SK-N-SH treated with all-trans-retinoic acid at 6 μM for 48 hours (cell line): Measurements from ENCODE around the gene MEIS2.

Source experiments
- ESRRG ChIP-seq: fragments of 250-450 bp; sonication (Bioruptor Pico); IDR thresholded peaks from 2 replicates; pipeline ENCODE4 v1.6.1; 2021; ENCODE audit warnings: mild to moderate bottlenecking
- GLIS3 ChIP-seq: fragments of 250-450 bp; sonication (Bioruptor Pico); IDR thresholded peaks from 2 replicates; pipeline ENCODE4 v1.5.0; 2020; ENCODE audit warnings: mild to moderate bottlenecking, moderate library complexity
- ISL1 ChIP-seq: fragments of 250-450 bp; sonication (Bioruptor Pico); IDR thresholded peaks from 2 replicates; pipeline ENCODE4 v2.1.2; 2022; ENCODE audit warnings: mild to moderate bottlenecking, moderate library complexity
- OSR1 ChIP-seq: fragments of 250-450 bp; sonication (Bioruptor Pico); IDR thresholded peaks from 2 replicates; pipeline ENCODE4 v1.8.0; 2022; ENCODE audit warnings: moderate library complexity, mild to moderate bottlenecking, inconsistent platforms
- PPARA ChIP-seq: fragments of 250-450 bp; sonication (Bioruptor Pico); IDR thresholded peaks from 2 replicates; pipeline ENCODE4 v1.5.0; 2020; ENCODE audit warnings: mild to moderate bottlenecking, borderline replicate concordance
- RARB ChIP-seq: fragments of 250-450 bp; sonication (Bioruptor Pico); IDR thresholded peaks from 2 replicates; pipeline ENCODE4 v1.8.0; 2021; ENCODE audit warnings: mild to moderate bottlenecking, moderate library complexity
- TOX ChIP-seq: fragments of 250-450 bp; sonication (Bioruptor Pico); IDR thresholded peaks from 2 replicates; pipeline ENCODE4 v1.8.0; 2021; ENCODE audit warnings: mild to moderate bottlenecking, moderate library complexity, borderline replicate concordance
- ZFP3 ChIP-seq: fragments of 250-450 bp; sonication (Bioruptor Pico); IDR thresholded peaks from 2 replicates; pipeline ENCODE4 v1.5.0; 2020; ENCODE audit warnings: mild to moderate bottlenecking, moderate library complexity
- ZFP30 ChIP-seq: fragments of 450-650 bp; formaldehyde crosslinking; IDR thresholded peaks from 2 replicates; pipeline ENCODE4 v1.5.0; 2022; ENCODE audit warnings: mild to moderate bottlenecking, moderate library complexity
- ZNF565 ChIP-seq: fragments of 450-650 bp; formaldehyde crosslinking; conservative IDR thresholded peaks from 2 replicates; pipeline ENCODE4 v1.5.0; 2020; ENCODE audit warnings: low read depth, mild to moderate bottlenecking, moderate library complexity
- TF ChIP-seq, protein P1 (sequence below): fragments of 250-450 bp; sonication (Bioruptor Pico); IDR thresholded peaks from 2 replicates; pipeline ENCODE4 v1.8.0; 2021; ENCODE audit warnings: low read depth, mild to moderate bottlenecking, moderate library complexity, borderline replicate concordance
- TF ChIP-seq, protein P2 (sequence below): fragments of 250-450 bp; sonication (Bioruptor Pico); IDR thresholded peaks from 2 replicates; pipeline ENCODE4 v1.8.0; 2020; ENCODE audit warnings: mild to moderate bottlenecking, moderate library complexity, borderline replicate concordance

DNA sequence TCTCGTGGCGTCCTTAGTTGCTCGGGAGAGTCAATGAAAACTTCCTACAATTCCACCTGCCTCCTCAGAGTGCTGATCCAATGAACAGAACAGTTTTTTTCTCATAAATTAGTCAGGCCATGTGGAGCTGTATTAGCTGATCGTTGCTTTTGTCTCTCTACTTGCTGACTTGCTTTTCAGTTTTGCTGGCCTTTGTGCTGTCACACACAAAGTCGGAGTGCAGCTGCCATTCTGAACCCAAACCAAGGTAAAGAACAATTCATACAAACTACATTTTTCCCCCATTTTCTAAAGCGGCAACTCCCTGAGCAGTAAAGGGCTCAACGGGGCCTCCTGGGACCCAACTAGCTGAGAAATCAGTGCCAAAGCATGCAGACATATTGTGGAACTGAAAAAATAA lies 43.1 kb downstream of the MEIS2 start:
- no peak for TF ChIP-seq ESRRG (CRISPR knock-in tag)
- TF ChIP-seq, protein P1, sequence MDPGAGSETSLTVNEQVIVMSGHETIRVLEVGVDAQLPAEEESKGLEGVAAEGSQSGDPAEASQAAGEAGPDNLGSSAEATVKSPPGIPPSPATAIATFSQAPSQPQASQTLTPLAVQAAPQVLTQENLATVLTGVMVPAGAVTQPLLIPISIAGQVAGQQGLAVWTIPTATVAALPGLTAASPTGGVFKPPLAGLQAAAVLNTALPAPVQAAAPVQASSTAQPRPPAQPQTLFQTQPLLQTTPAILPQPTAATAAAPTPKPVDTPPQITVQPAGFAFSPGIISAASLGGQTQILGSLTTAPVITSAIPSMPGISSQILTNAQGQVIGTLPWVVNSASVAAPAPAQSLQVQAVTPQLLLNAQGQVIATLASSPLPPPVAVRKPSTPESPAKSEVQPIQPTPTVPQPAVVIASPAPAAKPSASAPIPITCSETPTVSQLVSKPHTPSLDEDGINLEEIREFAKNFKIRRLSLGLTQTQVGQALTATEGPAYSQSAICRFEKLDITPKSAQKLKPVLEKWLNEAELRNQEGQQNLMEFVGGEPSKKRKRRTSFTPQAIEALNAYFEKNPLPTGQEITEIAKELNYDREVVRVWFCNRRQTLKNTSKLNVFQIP (CRISPR knock-in tag): no peak
- TF ChIP-seq PPARA: no peak
- TF ChIP-seq, protein P2, sequence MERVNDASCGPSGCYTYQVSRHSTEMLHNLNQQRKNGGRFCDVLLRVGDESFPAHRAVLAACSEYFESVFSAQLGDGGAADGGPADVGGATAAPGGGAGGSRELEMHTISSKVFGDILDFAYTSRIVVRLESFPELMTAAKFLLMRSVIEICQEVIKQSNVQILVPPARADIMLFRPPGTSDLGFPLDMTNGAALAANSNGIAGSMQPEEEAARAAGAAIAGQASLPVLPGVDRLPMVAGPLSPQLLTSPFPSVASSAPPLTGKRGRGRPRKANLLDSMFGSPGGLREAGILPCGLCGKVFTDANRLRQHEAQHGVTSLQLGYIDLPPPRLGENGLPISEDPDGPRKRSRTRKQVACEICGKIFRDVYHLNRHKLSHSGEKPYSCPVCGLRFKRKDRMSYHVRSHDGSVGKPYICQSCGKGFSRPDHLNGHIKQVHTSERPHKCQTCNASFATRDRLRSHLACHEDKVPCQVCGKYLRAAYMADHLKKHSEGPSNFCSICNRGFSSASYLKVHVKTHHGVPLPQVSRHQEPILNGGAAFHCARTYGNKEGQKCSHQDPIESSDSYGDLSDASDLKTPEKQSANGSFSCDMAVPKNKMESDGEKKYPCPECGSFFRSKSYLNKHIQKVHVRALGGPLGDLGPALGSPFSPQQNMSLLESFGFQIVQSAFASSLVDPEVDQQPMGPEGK (CRISPR knock-in tag): no peak
- TF ChIP-seq GLIS3 (CRISPR knock-in tag): no peak
- TF ChIP-seq RARB (CRISPR knock-in tag): no peak
- no peak for TF ChIP-seq ZFP30 (CRISPR knock-in tag)
- no peak for TF ChIP-seq ZNF565 (CRISPR knock-in tag)
- no peak for TF ChIP-seq ZFP3 (CRISPR knock-in tag)
- TF ChIP-seq OSR1 (CRISPR knock-in tag): no peak
- TF ChIP-seq ISL1 (CRISPR knock-in tag): no peak
- no peak for TF ChIP-seq TOX (CRISPR knock-in tag)
